Measurements from ENCODE around the gene SRP68. TPM values are rescaled to one million over a fixed set of nuclear protein-coding genes. Genes with fewer than 3 reads are reported as not detected.

The SRP68 gene
- total RNA-seq, 1 donor from 2014 or later: 31.7 TPM

GRCh38 chr17:76087531-76087930, 15.2 kb upstream of the SRP68 start:
- Histone ChIP-seq H3K79me2 (ENCODE audit: low read depth) (no peaks in the 10 kb centered on the region), H3K9ac (no peak overlapping the region), H3K4me1 (no peaks in the 10 kb centered on the region), H3K4me3 (no peak overlapping the region), H3F3A (ENCODE audit: low read depth) (no peaks in the 10 kb centered on the region), H3K4me2 (no peak overlapping the region), H4K20me1 (ENCODE audit: low read depth) (peaks cover 2% of the 10 kb centered on the region), H3K9me3 (ENCODE audit: low read depth) (no peaks in the 10 kb centered on the region), H2AFZ (replicated peaks) (no peak overlapping the region), H3K27me3 (no peaks in the 10 kb centered on the region), H3K36me3 (no peaks in the 10 kb centered on the region), H3K27ac (no peak overlapping the region)
- H3K27me3 Mint-ChIP-seq (ENCODE audit: insufficient read depth, low read depth): peaks cover 7% of the 10 kb centered on the region
- DNase-seq (ENCODE audit: low spot score): no peak
- H3K27ac Mint-ChIP-seq: no peak overlapping the region
- TF ChIP-seq EZH2phosphoT487 (IDR thresholded peaks at IDR 0.05): no peak
- no peak for TF ChIP-seq EZH2 (IDR thresholded peaks at IDR 0.05)
- TF ChIP-seq CTCF (IDR thresholded peaks at IDR 0.05): no peak
- H3K9me3 Mint-ChIP-seq: no peaks in the 10 kb centered on the region
- no peaks in the 10 kb centered on the region for H3K4me1 Mint-ChIP-seq
- H3K36me3 Mint-ChIP-seq: peaks cover 14% of the 10 kb centered on the region
- H3K4me3 Mint-ChIP-seq: no peak overlapping the region

- H3K27ac ChIP-seq: no peak overlapping the region
- H3K27ac Mint-ChIP-seq: no peak overlapping the region
- no peak for DNase-seq (ENCODE audit: low spot score)
- H3K27me3 ChIP-seq: no peaks in the 10 kb centered on the region
- H3K27me3 Mint-ChIP-seq (ENCODE audit: insufficient read depth, low read depth): peaks cover 7% of the 10 kb centered on the region
- H3K79me2 ChIP-seq (ENCODE audit: low read depth): no peaks in the 10 kb centered on the region
- H3K9me3 Mint-ChIP-seq: no peaks in the 10 kb centered on the region
- H3K36me3 Mint-ChIP-seq: peaks cover 10% of the 10 kb centered on the region
- no peak overlapping the region for H2AFZ ChIP-seq (replicated peaks)
- TF ChIP-seq EZH2phosphoT487 (IDR thresholded peaks at IDR 0.05) (no peak), CTCF (IDR thresholded peaks at IDR 0.05) (no peak), EZH2 (IDR thresholded peaks at IDR 0.05) (no peak)
- peaks cover 5% of the 10 kb centered on the region for H3F3A ChIP-seq (ENCODE audit: low read depth)
- no peaks in the 10 kb centered on the region for H3K9me3 ChIP-seq (ENCODE audit: low read depth)
- H3K4me3 ChIP-seq: no peak overlapping the region
- H3K4me2 ChIP-seq: no peak overlapping the region
- H3K9ac ChIP-seq: no peak overlapping the region
- no peak overlapping the region for H3K4me3 Mint-ChIP-seq
- no peaks in the 10 kb centered on the region for H3K4me1 ChIP-seq
- no peaks in the 10 kb centered on the region for H3K36me3 ChIP-seq
- H3K4me1 Mint-ChIP-seq: peaks cover 4% of the 10 kb centered on the region
- peaks cover 2% of the 10 kb centered on the region for H4K20me1 ChIP-seq (ENCODE audit: low read depth)
Observed at GRCh38 chr17:76086384-76086783, 14.1 kb upstream of the SRP68 start.

- Histone ChIP-seq H3K27ac (no peak overlapping the region), H3K4me1 (no peaks in the 10 kb centered on the region), H3K27me3 (no peaks in the 10 kb centered on the region), H3F3A (ENCODE audit: low read depth) (peaks cover 8% of the 10 kb centered on the region), H3K4me2 (no peak overlapping the region), H3K9me3 (ENCODE audit: low read depth) (no peaks in the 10 kb centered on the region), H3K36me3 (no peaks in the 10 kb centered on the region), H3K79me2 (ENCODE audit: low read depth) (no peaks in the 10 kb centered on the region), H4K20me1 (ENCODE audit: low read depth) (peaks cover 2% of the 10 kb centered on the region), H3K4me3 (no peak overlapping the region), H2AFZ (replicated peaks) (no peak overlapping the region), H3K9ac (no peak overlapping the region)
- H3K4me1 Mint-ChIP-seq: peaks cover 6% of the 10 kb centered on the region
- no peak overlapping the region for H3K27ac Mint-ChIP-seq
- no peak for TF ChIP-seq CTCF (IDR thresholded peaks at IDR 0.05)
- TF ChIP-seq EZH2 (IDR thresholded peaks at IDR 0.05): no peak
- TF ChIP-seq EZH2phosphoT487 (IDR thresholded peaks at IDR 0.05): no peak
- H3K36me3 Mint-ChIP-seq: peaks cover 10% of the 10 kb centered on the region
- no peak overlapping the region for H3K4me3 Mint-ChIP-seq
- peaks cover 10% of the 10 kb centered on the region for H3K27me3 Mint-ChIP-seq (ENCODE audit: insufficient read depth, low read depth)
- no peaks in the 10 kb centered on the region for H3K9me3 Mint-ChIP-seq
- no peak for DNase-seq (ENCODE audit: low spot score)
Observed at GRCh38 chr17:76085731-76086366, 13.5 kb upstream of the SRP68 start.

Measured in neural progenitor cell (in vitro differentiated cells).